ENCODE results near the gene UBA1. TPM values are rescaled to one million over a fixed set of nuclear protein-coding genes. Genes with fewer than 3 reads are reported as not detected.

UBA1 gene
- total and polyA plus RNA-seq, 2 donors (not counting 3 experiments of a cell fraction or from before 2014, with no cell fraction given), result 237 to 297 TPM

DNA sequence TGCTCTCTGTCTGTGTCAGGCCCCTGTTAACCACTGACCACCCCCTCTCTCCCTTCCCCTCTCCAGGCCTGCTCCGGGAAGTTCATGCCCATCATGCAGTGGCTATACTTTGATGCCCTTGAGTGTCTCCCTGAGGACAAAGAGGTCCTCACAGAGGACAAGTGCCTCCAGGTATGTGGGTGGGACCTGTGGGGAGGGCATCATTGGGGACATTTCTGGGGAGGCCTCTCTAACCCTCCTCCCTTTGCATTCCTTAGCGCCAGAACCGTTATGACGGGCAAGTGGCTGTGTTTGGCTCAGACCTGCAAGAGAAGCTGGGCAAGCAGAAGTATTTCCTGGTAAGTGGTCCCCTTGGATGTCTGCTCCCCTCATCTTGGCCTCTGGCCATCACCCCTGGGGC is 9.2 kb downstream of the UBA1 start:
- Histone ChIP-seq H3K4me2 (ENCODE audit: insufficient read depth, low read length) (no peak overlapping the region), H3K4me1 (ENCODE audit: control insufficient read depth, extremely low read depth, insufficient read depth, low read length) (no peaks in the 10 kb centered on the region), H2AFZ (ENCODE audit: low read depth, low read length) (no peak overlapping the region), H3K9me3 (replicated peaks; ENCODE audit: control insufficient read depth, insufficient read depth, low read length) (no peaks in the 10 kb centered on the region), H3K79me2 (ENCODE audit: control insufficient read depth, insufficient read depth, low read length) (peaks cover 17% of the 10 kb centered on the region), H3K36me3 (ENCODE audit: control insufficient read depth in 2 of 2, extremely low read depth in 1 of 2, insufficient read depth in 2 of 2, low read length in 2 of 2) (peaks cover 20 to 63% of the 10 kb centered on the region in 2 experiments), H3K4me3 (replicated peaks in 1 of 3; ENCODE audit: insufficient read depth in 1 of 3, low read depth in 1 of 3, low read length in 3 of 3) (no peak overlapping the region), H3K27ac (ENCODE audit: insufficient read depth, low read depth, low read length) (no peak overlapping the region), H3K9ac (replicated peaks; ENCODE audit: extremely low read depth, insufficient read depth, low read length) (no peak overlapping the region), H4K20me1 (replicated peaks; ENCODE audit: control insufficient read depth, extremely low read depth, insufficient read depth, low read length) (no peaks in the 10 kb centered on the region), H3K27me3 (ENCODE audit: control insufficient read depth in 2 of 2, insufficient read depth in 2 of 2, low read length in 2 of 2) (no peaks in the 10 kb centered on the region), H3K9me1 (replicated peaks; ENCODE audit: control insufficient read depth, extremely low read depth, insufficient read depth, low read length) (no peaks in the 10 kb centered on the region)
- ChIA-PET CTCF (no interaction called here), POLR2A (no interaction called here)
- TF ChIP-seq, protein P1, sequence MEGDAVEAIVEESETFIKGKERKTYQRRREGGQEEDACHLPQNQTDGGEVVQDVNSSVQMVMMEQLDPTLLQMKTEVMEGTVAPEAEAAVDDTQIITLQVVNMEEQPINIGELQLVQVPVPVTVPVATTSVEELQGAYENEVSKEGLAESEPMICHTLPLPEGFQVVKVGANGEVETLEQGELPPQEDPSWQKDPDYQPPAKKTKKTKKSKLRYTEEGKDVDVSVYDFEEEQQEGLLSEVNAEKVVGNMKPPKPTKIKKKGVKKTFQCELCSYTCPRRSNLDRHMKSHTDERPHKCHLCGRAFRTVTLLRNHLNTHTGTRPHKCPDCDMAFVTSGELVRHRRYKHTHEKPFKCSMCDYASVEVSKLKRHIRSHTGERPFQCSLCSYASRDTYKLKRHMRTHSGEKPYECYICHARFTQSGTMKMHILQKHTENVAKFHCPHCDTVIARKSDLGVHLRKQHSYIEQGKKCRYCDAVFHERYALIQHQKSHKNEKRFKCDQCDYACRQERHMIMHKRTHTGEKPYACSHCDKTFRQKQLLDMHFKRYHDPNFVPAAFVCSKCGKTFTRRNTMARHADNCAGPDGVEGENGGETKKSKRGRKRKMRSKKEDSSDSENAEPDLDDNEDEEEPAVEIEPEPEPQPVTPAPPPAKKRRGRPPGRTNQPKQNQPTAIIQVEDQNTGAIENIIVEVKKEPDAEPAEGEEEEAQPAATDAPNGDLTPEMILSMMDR (IDR thresholded peaks at IDR 0.05; ENCODE audit: extremely low read depth in 1 of 2, insufficient read depth in 1 of 2, low read depth in 1 of 2, low read length in 2 of 2), result no peak
- TF ChIP-seq POLR2A (IDR thresholded peaks at IDR 0.05; ENCODE audit: low read depth, low read length), result no peak
- no peak for TF ChIP-seq GATA2 (IDR thresholded peaks at IDR 0.05; ENCODE audit: insufficient read depth, insufficient read length, low read depth, low read length)
- no peak for TF ChIP-seq FOS (IDR thresholded peaks at IDR 0.05; ENCODE audit: borderline replicate concordance, insufficient read depth, low read length)
- no peak for TF ChIP-seq POLR2AphosphoS5 (IDR thresholded peaks at IDR 0.05; ENCODE audit: insufficient read depth, low read depth, low read length)
- TF ChIP-seq, protein P2, sequence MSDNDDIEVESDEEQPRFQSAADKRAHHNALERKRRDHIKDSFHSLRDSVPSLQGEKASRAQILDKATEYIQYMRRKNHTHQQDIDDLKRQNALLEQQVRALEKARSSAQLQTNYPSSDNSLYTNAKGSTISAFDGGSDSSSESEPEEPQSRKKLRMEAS (IDR thresholded peaks at IDR 0.05; ENCODE audit: insufficient read depth, insufficient read length), result no peak
- no peak for TF ChIP-seq EZH2 (IDR thresholded peaks at IDR 0.05; ENCODE audit: borderline replicate concordance, low read depth, low read length, severe bottlenecking)
- intact Hi-C loops (cut with micrococcal nuclease) (no loop called here), dilution Hi-C loops (cut with MboI; ENCODE audit: extremely low pct_ligation_motif_present, low sequenced_read_pairs) (no loop called here)
- DNase-seq (ENCODE audit: low read depth, low spot score), result no peak
- no TSS peak for BruUV-seq (replicated peaks)
- no peak for FAIRE-seq

Measured in endothelial cell of umbilical vein (primary cell).